Loucy (cell line): ENCODE measurements around the gene WWTR1.

Source experiments
- CTCF ChIP-seq: fragments of 200-600 bp; sonication (generic); conservative IDR thresholded peaks from 2 replicates; pipeline ENCODE4 v1.5.1; 2014; ENCODE audit warnings: mild to moderate bottlenecking, antibody characterized with exemption, low read length
- EZH2phosphoT487 ChIP-seq: fragments of 200-600 bp; IDR thresholded peaks from 2 replicates; pipeline ENCODE4 v1.6.1; 2018; ENCODE audit warnings: antibody characterized with exemption, mild to moderate bottlenecking, moderate library complexity, borderline replicate concordance

GRCh38 chr3:149620291-149621020 is 37.4 kb downstream of the WWTR1 start:
- no peak for TF ChIP-seq CTCF
- TF ChIP-seq EZH2phosphoT487, result no peak
